ENCODE data around the gene PTTG1IP. TPM values are rescaled to one million over a fixed set of nuclear protein-coding genes. Genes with fewer than 3 reads are reported as not detected.
"Not testable (repeated sequence)": the region's sequence is repeated elsewhere in the genome, so short reads cannot be mapped to it uniquely, and the experiment has no call there.

The PTTG1IP gene
- total RNA-seq, 2 experiments from 2014 or later = 46.0 to 49.9 TPM

- H3K27me3 Mint-ChIP-seq = no peaks in the 10 kb centered on the region
- no peaks in the 10 kb centered on the region for H3K36me3 Mint-ChIP-seq
- ATAC-seq = peak; percentile 32
- H3K27ac Mint-ChIP-seq = no peak overlapping the region
- H3K9me3 Mint-ChIP-seq (ENCODE audit: low read depth) = no peaks in the 10 kb centered on the region
- peaks cover 17% of the 10 kb centered on the region for H3K4me1 Mint-ChIP-seq
- CTCF ChIA-PET = interaction anchor here (1.2 to 4.3 kb wide), 4 partner anchors 13 to 80 kb away, joined by 3 to 33 read pairs (median 9); partner anchors contain the start of genes SLX9 and UBE2G2
- no peak for DNase-seq
- no peak overlapping the region for H3K4me3 Mint-ChIP-seq
These were observed 7.1 kb upstream of the PTTG1IP start for GRCh38 chr21:44880405-44881197.

- H3K4me1 Mint-ChIP-seq = peaks cover 25% of the 10 kb centered on the region
- not testable (repeated sequence) for H3K4me3 Mint-ChIP-seq; H3K36me3 Mint-ChIP-seq; DNase-seq; H3K9me3 Mint-ChIP-seq (ENCODE audit: low read depth); H3K27ac Mint-ChIP-seq; ATAC-seq; H3K27me3 Mint-ChIP-seq
- CTCF ChIA-PET = interaction anchor here (1.0 to 2.8 kb wide), 3 partner anchors 9 to 79 kb away, joined by 3 to 14 read pairs (median 3); partner anchors contain the start of genes SLX9 and UBE2G2
These were observed 5.7 kb upstream of the PTTG1IP start for GRCh38 chr21:44879238-44879637.

- Mint-ChIP-seq H3K27ac (no peak overlapping the region), H3K9me3 (ENCODE audit: low read depth) (no peaks in the 10 kb centered on the region), H3K27me3 (no peaks in the 10 kb centered on the region), H3K4me3 (no peak overlapping the region), H3K36me3 (no peaks in the 10 kb centered on the region), H3K4me1 (peaks cover 25% of the 10 kb centered on the region)
- ATAC-seq (no peak), DNase-seq (no peak)
- CTCF ChIA-PET = interaction anchor here (1.0 to 6.2 kb wide), 2 partner anchors 10 to 54 kb away, joined by 3 to 36 read pairs; no protein-coding TSS in a partner anchor
These were observed 4.8 kb upstream of the PTTG1IP start for GRCh38 chr21:44878053-44878982.

GRCh38 chr21:44876849-44877575 is 3.5 kb upstream of the PTTG1IP start:
- ATAC-seq = no peak
- Mint-ChIP-seq H3K27ac (no peak overlapping the region), H3K27me3 (no peaks in the 10 kb centered on the region), H3K9me3 (ENCODE audit: low read depth) (no peaks in the 10 kb centered on the region), H3K4me3 (no peak overlapping the region), H3K36me3 (no peaks in the 10 kb centered on the region), H3K4me1 (peaks cover 32% of the 10 kb centered on the region)
- CTCF ChIA-PET = interaction anchor here (4.1 to 6.2 kb wide), 3 partner anchors 16 to 77 kb away, joined by 16 to 56 read pairs (median 36); partner anchors contain the start of gene UBE2G2
- no peak for DNase-seq

- ATAC-seq = no peak
- H3K27me3 Mint-ChIP-seq = no peaks in the 10 kb centered on the region
- H3K4me1 Mint-ChIP-seq = peaks cover 32% of the 10 kb centered on the region
- H3K4me3 Mint-ChIP-seq = peak overlapping the region; percentile 82
- CTCF ChIA-PET = interaction anchor here (0.8 to 6.2 kb wide), 15 partner anchors 9 to 721 kb away, joined by 3 to 56 read pairs (median 4); partner anchors contain the start of genes SUMO3 and UBE2G2
- no peaks in the 10 kb centered on the region for H3K36me3 Mint-ChIP-seq
- no peaks in the 10 kb centered on the region for H3K9me3 Mint-ChIP-seq (ENCODE audit: low read depth)
- DNase-seq = no peak
- peak overlapping the region; percentile 90 for H3K27ac Mint-ChIP-seq
These were observed 1.8 kb upstream of the PTTG1IP start for GRCh38 chr21:44875316-44875700.

- H3K4me1 Mint-ChIP-seq = peaks cover 35% of the 10 kb centered on the region
- ATAC-seq = no peak
These were observed 1.2 kb upstream of the PTTG1IP start for GRCh38 chr21:44874497-44875315.

GRCh38 chr21:44874240-44874496 is 678 bp upstream of the PTTG1IP start:
- Mint-ChIP-seq H3K4me1 (peaks cover 37% of the 10 kb centered on the region), H3K36me3 (no peaks in the 10 kb centered on the region), H3K4me3 (peak overlapping the region; percentile 82), H3K27ac (peak overlapping the region; percentile 90), H3K27me3 (no peaks in the 10 kb centered on the region), H3K9me3 (ENCODE audit: low read depth) (no peaks in the 10 kb centered on the region)
- ATAC-seq = no peak
- CTCF ChIA-PET = interaction anchor here (0.6 to 6.2 kb wide), 12 partner anchors 10 to 264 kb away, joined by 3 to 56 read pairs (median 6); partner anchors contain the start of genes SLX9, SUMO3 and UBE2G2
- no peak for DNase-seq

More at GRCh38 chr21:44874497-44875315, 1.2 kb upstream of the PTTG1IP start:
- H3K36me3 Mint-ChIP-seq = no peaks in the 10 kb centered on the region
- peak overlapping the region; percentile 90 for H3K27ac Mint-ChIP-seq
- peak; percentile 66 for DNase-seq
- peak overlapping the region; percentile 82 for H3K4me3 Mint-ChIP-seq
- CTCF ChIA-PET = interaction anchor here (0.8 to 6.2 kb wide), 18 partner anchors 9 to 722 kb away, joined by 3 to 56 read pairs (median 4); partner anchors contain the start of genes SUMO3 and UBE2G2
- H3K9me3 Mint-ChIP-seq (ENCODE audit: low read depth) = no peaks in the 10 kb centered on the region
- no peaks in the 10 kb centered on the region for H3K27me3 Mint-ChIP-seq

GRCh38 chr21:44872649-44873355 is 688 bp downstream of the PTTG1IP start:
- ATAC-seq = no peak
- DNase-seq = peak; percentile 51
- H3K9me3 Mint-ChIP-seq (ENCODE audit: low read depth) = no peaks in the 10 kb centered on the region
- no peaks in the 10 kb centered on the region for H3K27me3 Mint-ChIP-seq
- CTCF ChIA-PET = interaction anchor here (0.7 to 6.2 kb wide), 11 partner anchors 11 to 385 kb away, joined by 3 to 56 read pairs (median 5); partner anchors contain the start of gene UBE2G2
- H3K27ac Mint-ChIP-seq = peak overlapping the region; percentile 49
- peak overlapping the region; percentile 86 for H3K4me3 Mint-ChIP-seq
- peaks cover 49% of the 10 kb centered on the region for H3K4me1 Mint-ChIP-seq
- H3K36me3 Mint-ChIP-seq = no peaks in the 10 kb centered on the region

GRCh38 chr21:44872323-44872648 is 1.2 kb downstream of the PTTG1IP start:
- DNase-seq (no peak), ATAC-seq (no peak)
- Mint-ChIP-seq H3K9me3 (ENCODE audit: low read depth) (no peaks in the 10 kb centered on the region), H3K27ac (peak overlapping the region; percentile 49), H3K4me1 (peaks cover 54% of the 10 kb centered on the region), H3K4me3 (peak overlapping the region; percentile 86), H3K27me3 (no peaks in the 10 kb centered on the region), H3K36me3 (peaks cover 3% of the 10 kb centered on the region)
- CTCF ChIA-PET = interaction anchor here (1.0 to 6.2 kb wide), 8 partner anchors 11 to 384 kb away, joined by 3 to 56 read pairs (median 6); partner anchors contain the start of gene UBE2G2

GRCh38 chr21:44871576-44872269 is 1.8 kb downstream of the PTTG1IP start:
- ATAC-seq (no peak), DNase-seq (no peak)
- CTCF ChIA-PET = interaction anchor here (1.4 to 6.2 kb wide), 5 partner anchors 26 to 78 kb away, joined by 3 to 56 read pairs (median 11); partner anchors contain the start of gene UBE2G2
- H3K27me3 Mint-ChIP-seq = no peaks in the 10 kb centered on the region
- H3K9me3 Mint-ChIP-seq (ENCODE audit: low read depth) = no peaks in the 10 kb centered on the region
- peaks cover 9% of the 10 kb centered on the region for H3K36me3 Mint-ChIP-seq
- H3K27ac Mint-ChIP-seq = peak overlapping the region; percentile 21
- peaks cover 60% of the 10 kb centered on the region for H3K4me1 Mint-ChIP-seq
- H3K4me3 Mint-ChIP-seq = peak overlapping the region; percentile 86
